OCI-LY7 (cell line): Measurements from ENCODE around the gene ZSCAN2. TPM values are rescaled to one million over a fixed set of nuclear protein-coding genes. Genes with fewer than 3 reads are reported as not detected.

Source experiments
- BruUV-seq: library from RNA; stranded (reverse); fragments of 400-500 nt; replicated peaks from 2 replicates; lab custom pipeline; 2021; lab: Mats Ljungman, UMichigan
- CTCF ChIA-PET: fragments of 300-600 bp; sonication (Branson Sonifier 250); formaldehyde crosslinking; loops from one replicate; lab custom pipeline; 2022; ENCODE audit warnings: antibody characterized with exemption; ENCODE audit not compliant: unreplicated experiment; lab: Charles Lee
- POLR2A ChIA-PET: fragments of 300-600 bp; sonication (Branson Sonifier 250); formaldehyde crosslinking; loops from one replicate; lab custom pipeline; 2022; ENCODE audit warnings: antibody characterized with exemption; lab: Charles Lee
- DNase-seq: peaks from one replicate; pipeline ENCODE4 v3.0.0-alpha.2; 2015; ENCODE audit warnings: low spot score
- H2AFZ ChIP-seq: fragments of 200-600 bp; sonication (generic), shearing (Covaris generic); 2 replicates; pipeline ENCODE4 v1.6.1; 2014; ENCODE audit warnings: mild to moderate bottlenecking, antibody characterized with exemption, low read length, moderate library complexity
- H3K27ac ChIP-seq: fragments of 200-600 bp; sonication (generic); 2 replicates; pipeline ENCODE4 v1.5.1; 2014; ENCODE audit warnings: mixed run types, low read depth, mild to moderate bottlenecking, moderate library complexity, low read length, inconsistent platforms; ENCODE audit not compliant: poor library complexity, severe bottlenecking
- H3K36me3 ChIP-seq: fragments of 200-600 bp; sonication (generic); 2 replicates; pipeline ENCODE4 v1.6.1; 2014; ENCODE audit warnings: mild to moderate bottlenecking, antibody characterized with exemption, low read length, moderate library complexity, mixed read lengths; ENCODE audit not compliant: insufficient read depth
- H3K4me1 ChIP-seq: fragments of 200-600 bp; sonication (generic); 2 replicates; pipeline ENCODE4 v1.5.1; 2014; ENCODE audit warnings: mild to moderate bottlenecking, low read length; ENCODE audit not compliant: insufficient read depth, poor library complexity, severe bottlenecking
- H3K4me2 ChIP-seq: fragments of 200-600 bp; sonication (generic); 2 replicates; pipeline ENCODE4 v1.6.1; 2014; ENCODE audit warnings: mild to moderate bottlenecking, low read length
- H3K4me3 ChIP-seq: fragments of 200-600 bp; sonication (generic); 2 replicates; pipeline ENCODE4 v1.5.1; 2014; ENCODE audit warnings: mild to moderate bottlenecking, low read depth, low read length; ENCODE audit not compliant: poor library complexity, severe bottlenecking
- H3K79me2 ChIP-seq: fragments of 200-600 bp; sonication (generic); 2 replicates; pipeline ENCODE4 v1.6.1; 2016; ENCODE audit warnings: low read depth, mild to moderate bottlenecking, low read length, moderate library complexity, mixed read lengths; ENCODE audit not compliant: insufficient read depth
- H3K9me2 ChIP-seq: fragments of 200-600 bp; sonication (generic); 2 replicates; pipeline ENCODE4 v1.6.1; 2016; ENCODE audit warnings: mild to moderate bottlenecking, low read length, mixed read lengths; ENCODE audit not compliant: insufficient read depth
- H3K9me3 ChIP-seq: fragments of 200-600 bp; sonication (generic); 2 replicates; pipeline ENCODE4 v1.6.1; 2014; ENCODE audit warnings: mild to moderate bottlenecking, mixed run types, low read length, mixed read lengths
- H4K20me1 ChIP-seq: fragments of 200-600 bp; sonication (generic); 2 replicates; pipeline ENCODE4 v1.6.1; 2014; ENCODE audit warnings: mild to moderate bottlenecking, antibody characterized with exemption, low read length, moderate library complexity, mixed read lengths; ENCODE audit not compliant: insufficient read depth
- CTCF ChIP-seq: fragments of 200-600 bp; sonication (generic); conservative IDR thresholded peaks from 2 replicates; pipeline ENCODE4 v1.5.1; 2014; ENCODE audit warnings: mild to moderate bottlenecking, antibody characterized with exemption, low read length, moderate library complexity, mixed read lengths
- EZH2phosphoT487 ChIP-seq: fragments of 200-600 bp; sonication (generic); IDR thresholded peaks from 2 replicates; pipeline ENCODE4 v1.6.1; 2018; ENCODE audit warnings: low read depth, borderline replicate concordance, mild to moderate bottlenecking, mixed run types, antibody characterized with exemption, low read length, moderate library complexity, mixed read lengths
- intact Hi-C: fragments of 100-400 bp; cut with micrococcal nuclease; formaldehyde crosslinking; loops from one replicate; pipeline ENCODE4 v1.10.0; 2022; ENCODE audit not compliant: unreplicated experiment
- total RNA-seq, 2 experiments: library from RNA; depleted of rRNA in 1 of 2; stranded (reverse); fragments of >200 nt in 1 of 2; shearing (Covaris generic) in 1 of 2; gene quantifications; 2 replicates each; pipeline ENCODE4 v1.2.3, GENCODE V29; 2014 to 2022

Gene ZSCAN2
- total RNA-seq, 2 experiments from 2014 or later = 12.0 to 12.4 TPM

- CTCF ChIA-PET = no interaction called here
- intact Hi-C loops = no loop called here
Observed at GRCh38 chr15:84647726-84648125, 46.9 kb downstream of the ZSCAN2 start.

GRCh38 chr15:84648539-84648938, 47.7 kb downstream of the ZSCAN2 start:
- Histone ChIP-seq H3K36me3 (peaks cover 85% of the 10 kb centered on the region), H3K9me3 (no peaks in the 10 kb centered on the region), H3K27ac (no peak overlapping the region), H3K4me1 (peaks cover 13% of the 10 kb centered on the region), H3K9me2 (no peaks in the 10 kb centered on the region), H4K20me1 (no peaks in the 10 kb centered on the region), H3K79me2 (peaks cover 14% of the 10 kb centered on the region; the same call in 1 of the 2 replicates), H3K4me3 (no peak overlapping the region), H2AFZ (no peak overlapping the region), H3K4me2 (no peak overlapping the region)
- ChIA-PET POLR2A (no interaction called here), CTCF (no interaction called here)
- TF ChIP-seq EZH2phosphoT487 = no peak
- TF ChIP-seq CTCF = no peak
- DNase-seq = no peak
- BruUV-seq = no TSS peak
- intact Hi-C loops = no loop called here

More at GRCh38 chr15:84647726-84648125, 46.9 kb downstream of the ZSCAN2 start:
- Histone ChIP-seq H3K36me3 (peaks cover 91% of the 10 kb centered on the region), H3K27ac (no peak overlapping the region), H3K4me1 (peaks cover 12% of the 10 kb centered on the region), H4K20me1 (no peaks in the 10 kb centered on the region), H2AFZ (no peak overlapping the region), H3K4me2 (no peak overlapping the region), H3K9me3 (no peaks in the 10 kb centered on the region), H3K9me2 (no peaks in the 10 kb centered on the region), H3K79me2 (peaks cover 6% of the 10 kb centered on the region; the same call in 1 of the 2 replicates), H3K4me3 (no peak overlapping the region)
- POLR2A ChIA-PET = interaction anchor here (0.7 kb wide), 1 partner anchor 413 kb away, joined by 3 read pairs; no protein-coding TSS in a partner anchor
- DNase-seq = no peak
- no TSS peak for BruUV-seq
- TF ChIP-seq CTCF (no peak), EZH2phosphoT487 (no peak)

GRCh38 chr15:84649706-84650105, 48.9 kb downstream of the ZSCAN2 start:
- peaks cover 77% of the 10 kb centered on the region for H3K36me3 ChIP-seq
- H3K9me2 ChIP-seq = no peaks in the 10 kb centered on the region
- peaks cover 16% of the 10 kb centered on the region; the same call in 1 of the 2 replicates for H3K79me2 ChIP-seq
- BruUV-seq = no TSS peak
- H4K20me1 ChIP-seq = no peaks in the 10 kb centered on the region
- no peak overlapping the region for H2AFZ ChIP-seq
- POLR2A ChIA-PET = interaction anchor here (0.7 to 1.0 kb wide), 3 partner anchors 48 to 254 kb away, joined by 3 to 5 read pairs (median 3); no protein-coding TSS in a partner anchor
- peaks cover 13% of the 10 kb centered on the region for H3K4me1 ChIP-seq
- no peak for DNase-seq
- TF ChIP-seq CTCF (no peak), EZH2phosphoT487 (no peak)
- no peak overlapping the region for H3K4me2 ChIP-seq
- H3K4me3 ChIP-seq = no peak overlapping the region
- no peak overlapping the region for H3K27ac ChIP-seq
- intact Hi-C loops = no loop called here
- CTCF ChIA-PET = no interaction called here
- H3K9me3 ChIP-seq = no peaks in the 10 kb centered on the region
